Pancreas (tissue), 10 donors: ENCODE results near the gene IGFL3. TPM values are rescaled to one million over a fixed set of nuclear protein-coding genes. Genes with fewer than 3 reads are reported as not detected.
"Not testable (repeated sequence)": the region's sequence is repeated elsewhere in the genome, so short reads cannot be mapped to it uniquely, and the experiment has no call there.

Source experiments
- ATAC-seq, 4 donors: fragments of 200-7000 bp; cut with Tn5 transposase; one replicate each; pipeline versions ENCODE4 v1.8.0 to v1.9.1; 2020; ENCODE audit warnings: mild to moderate bottlenecking in 4 of 4, moderate library complexity in 4 of 4
- DNase-seq, 6 donors: peaks; one replicate each; pipeline ENCODE4 v3.0.0-alpha.2; 2020
- FAIRE-seq: peaks from 2 replicates; lab custom pipeline; 2012; peaks lifted over from hg19 to GRCh38; lab: Jason Lieb, UNC
- H3K27ac ChIP-seq, 4 donors: fragments of 200-600 bp; sonication (generic); 1 replicate in 3 of 4; 2 replicates in 1 of 4; pipeline versions ENCODE4 v1.5.0 to v1.8.0; 2020
- H3K27me3 ChIP-seq, 4 donors: fragments of 200-600 bp; one replicate each; pipeline ENCODE4 v1.8.0; 2021
- H3K36me3 ChIP-seq, 3 donors: fragments of 200-600 bp; sonication (generic) in 1 of 3; one replicate each; pipeline versions ENCODE4 v1.5.0 to v1.8.0; 2020 to 2021
- H3K4me1 ChIP-seq, 3 donors: fragments of 200-600 bp; one replicate each; pipeline ENCODE4 v1.8.0; 2021
- H3K4me3 ChIP-seq, 4 donors: fragments of 200-600 bp; sonication (generic) in 2 of 4; one replicate each; pipeline versions ENCODE4 v1.5.0 to v1.8.0; 2020 to 2021
- H3K9me3 ChIP-seq, 4 donors: fragments of 200-600 bp; one replicate each; pipeline ENCODE4 v1.8.0; 2021
- WGBS, 2 donors: extraction: QIAGEN DNeasy Blood & Tissue Kit; methylation state at CpG; one replicate each; pipeline ENCODE4 v1.1.7; 2013; 5-methylcytosine and 5-hydroxymethylcytosine counted together
- intact Hi-C, 3 donors: fragments of 100-400 bp; cut with DNase I; formaldehyde crosslinking; loops; one replicate each; pipeline versions ENCODE4 v1.11.1 to v1.14.2; 2022
- polyA plus RNA-seq, 2 donors: library from polyadenylated mRNA; stranded (reverse); fragments of 200-250 nt; gene quantifications; one replicate each; pipeline ENCODE4 v1.2.3, GENCODE V29; 2013
- total RNA-seq, 6 donors: library from RNA; stranded (reverse); fragmentation: NEBNext Ultra II Directional in 4 of 6; extraction: Animal tissue kit (Norgen Biotek cat#: 25700) in 4 of 6; gene quantifications; one replicate each; pipeline versions ENCODE4 v1.2.1 to v1.2.4, GENCODE V29; 2021 to 2023
- TF ChIP-seq, protein P1 (sequence below), 4 donors: fragments of 200-600 bp; sonication (generic) in 3 of 4; IDR thresholded peaks; one replicate each; pipeline versions ENCODE4 v1.5.0 to v1.8.0; 2021; ENCODE audit warnings: antibody characterized with exemption in 4 of 4
- donor health status: healthy with polysubstance abuse.
- donor health status: DM: no; HTN: no; CAD: no; lungs with moderate emphysema.
- donor health status: DM: no; HTN: no; CAD: no.
- donor health status: control.
- donor health status: control.
- donor health status: Bipolar disorder and iron deficiency.
- donor health status: DM: yes; HTN: yes; CAD: no.
- donor health status: DM: no; HTN: no; CAD: no.
- donor health status: DM: no; HTN: no; CAD: no.
- donor health status: DM: yes; HTN: yes; CAD: no.

The IGFL3 gene
- total and polyA plus RNA-seq, 8 donors, result not detected

DNA sequence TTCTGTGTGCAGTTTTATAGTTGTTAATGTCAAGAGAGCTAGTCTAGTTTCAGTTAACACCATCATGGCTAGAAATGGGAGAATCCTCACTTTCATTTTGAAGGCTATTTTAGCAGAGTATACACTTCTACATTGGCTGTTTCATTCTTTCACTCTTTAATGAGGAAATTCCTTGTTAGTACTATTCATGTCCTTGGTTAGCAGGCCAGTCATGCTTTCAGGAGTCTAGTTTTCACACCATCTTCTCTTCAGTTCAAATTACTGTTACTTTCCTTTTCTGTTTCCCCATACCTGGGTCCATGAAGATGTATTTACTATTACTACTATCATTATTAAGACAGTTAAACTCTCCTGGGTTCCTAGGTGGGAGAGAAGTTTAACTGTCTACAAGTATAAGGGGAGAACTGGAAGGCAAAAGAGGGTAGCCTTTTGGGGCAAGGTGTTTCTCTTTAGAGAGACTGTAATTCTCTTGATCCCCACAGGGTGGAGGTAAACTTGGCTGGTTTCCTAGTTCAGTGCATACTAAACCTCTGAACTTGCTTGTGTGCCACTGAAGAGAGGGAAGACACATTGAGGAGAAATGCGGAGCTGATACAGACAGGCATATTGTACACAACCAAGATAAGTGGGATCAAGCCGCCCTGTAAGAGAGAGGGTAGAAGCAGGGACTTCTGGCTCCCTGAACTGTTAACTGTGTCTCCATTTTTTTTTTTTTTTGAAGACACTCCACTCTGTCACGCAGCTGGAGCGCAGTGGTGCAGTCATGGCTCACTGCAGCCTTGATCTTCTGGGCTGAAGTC is 42.4 kb downstream of the IGFL3 start:
- DNase-seq (peak in 3 of 6 donors; percentile 22 to 60 (median 33)), ATAC-seq (peak in 3 of 4 donors; percentile 71 to 74 (median 74)), FAIRE-seq (no peak)
- Histone ChIP-seq H3K4me1 (peaks cover 0 to 4% (median 0%) of the 10 kb centered on the region in 3 donors), H3K27ac (no peak overlapping the region), H3K36me3 (no peaks in the 10 kb centered on the region), H3K4me3 (no peak overlapping the region), H3K9me3 (no peaks in the 10 kb centered on the region), H3K27me3 (peaks cover 0 to 10% (median 7%) of the 10 kb centered on the region in 4 donors)
- TF ChIP-seq, protein P1, sequence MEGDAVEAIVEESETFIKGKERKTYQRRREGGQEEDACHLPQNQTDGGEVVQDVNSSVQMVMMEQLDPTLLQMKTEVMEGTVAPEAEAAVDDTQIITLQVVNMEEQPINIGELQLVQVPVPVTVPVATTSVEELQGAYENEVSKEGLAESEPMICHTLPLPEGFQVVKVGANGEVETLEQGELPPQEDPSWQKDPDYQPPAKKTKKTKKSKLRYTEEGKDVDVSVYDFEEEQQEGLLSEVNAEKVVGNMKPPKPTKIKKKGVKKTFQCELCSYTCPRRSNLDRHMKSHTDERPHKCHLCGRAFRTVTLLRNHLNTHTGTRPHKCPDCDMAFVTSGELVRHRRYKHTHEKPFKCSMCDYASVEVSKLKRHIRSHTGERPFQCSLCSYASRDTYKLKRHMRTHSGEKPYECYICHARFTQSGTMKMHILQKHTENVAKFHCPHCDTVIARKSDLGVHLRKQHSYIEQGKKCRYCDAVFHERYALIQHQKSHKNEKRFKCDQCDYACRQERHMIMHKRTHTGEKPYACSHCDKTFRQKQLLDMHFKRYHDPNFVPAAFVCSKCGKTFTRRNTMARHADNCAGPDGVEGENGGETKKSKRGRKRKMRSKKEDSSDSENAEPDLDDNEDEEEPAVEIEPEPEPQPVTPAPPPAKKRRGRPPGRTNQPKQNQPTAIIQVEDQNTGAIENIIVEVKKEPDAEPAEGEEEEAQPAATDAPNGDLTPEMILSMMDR (IDR thresholded peaks at IDR 0.05), result peak in 3 of 4 donors; percentile 42 to 68 (median 52)
- intact Hi-C loops, result loop anchor here in 1 of 3 donors (5.0 to 10.0 kb wide), 2 partner anchors 105 to 183 kb away; no protein-coding TSS in a partner anchor
- WGBS, 2 donors, result 43 to 46% methylated on average over 4 of the region's 4 CpGs

DNA sequence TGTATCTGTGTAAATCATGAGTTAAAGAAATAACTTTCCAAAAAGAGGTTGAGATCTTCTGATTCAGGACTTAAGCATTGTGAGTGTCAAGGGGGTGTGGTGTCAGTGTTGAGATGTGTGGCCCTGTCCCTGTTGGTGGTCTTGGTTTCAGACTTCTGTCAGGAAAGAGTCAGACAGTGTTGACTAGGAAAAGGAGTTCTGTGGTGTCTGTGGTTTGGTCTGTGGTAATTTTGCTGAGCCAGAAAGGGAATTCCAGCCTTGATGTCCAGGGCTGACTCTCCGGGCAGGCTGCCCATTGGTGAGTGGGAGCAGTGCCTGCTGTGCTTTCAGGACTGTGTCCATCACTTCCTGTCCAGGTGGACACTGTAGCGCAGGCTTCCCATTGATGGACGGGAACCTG is 43.9 kb downstream of the IGFL3 start:
- WGBS, 2 donors, result 33 to 60% methylated on average over 3 of the region's 3 CpGs
- Histone ChIP-seq H3K27me3 (peaks cover 0 to 25% (median 9%) of the 10 kb centered on the region in 4 donors), H3K36me3 (no peaks in the 10 kb centered on the region), H3K4me3 (no peak overlapping the region), H3K27ac (no peak overlapping the region), H3K4me1 (peaks cover 0 to 6% (median 0%) of the 10 kb centered on the region in 3 donors), H3K9me3 (no peaks in the 10 kb centered on the region)
- TF ChIP-seq, protein P1 (IDR thresholded peaks at IDR 0.05), result no peak
- DNase-seq (peak in 1 of 6 donors; percentile 30), ATAC-seq (peak in 1 of 4 donors; percentile 12), FAIRE-seq (no peak)
- intact Hi-C loops, result loop anchor here in 1 of 3 donors (5.0 to 10.0 kb wide), 2 partner anchors 107 to 184 kb away; no protein-coding TSS in a partner anchor

- H3K4me3 ChIP-seq, result no peak overlapping the region
- no peaks in the 10 kb centered on the region for H3K9me3 ChIP-seq
- peaks cover 0 to 6% (median 0%) of the 10 kb centered on the region in 3 donors for H3K4me1 ChIP-seq
- H3K27ac ChIP-seq, result no peak overlapping the region
- peaks cover 0 to 26% (median 10%) of the 10 kb centered on the region in 4 donors for H3K27me3 ChIP-seq
- no peaks in the 10 kb centered on the region for H3K36me3 ChIP-seq
- ATAC-seq (no peak), DNase-seq (no peak), FAIRE-seq (no peak)
- intact Hi-C loops, result no loop called here
- WGBS, 2 donors, result 72 to 77% methylated on average over 7 of the region's 7 CpGs
- TF ChIP-seq, protein P1 (IDR thresholded peaks at IDR 0.05), result no peak
These were observed 44.9 kb downstream of the IGFL3 start for GRCh38 chr19:46079576-46079975.

DNA sequence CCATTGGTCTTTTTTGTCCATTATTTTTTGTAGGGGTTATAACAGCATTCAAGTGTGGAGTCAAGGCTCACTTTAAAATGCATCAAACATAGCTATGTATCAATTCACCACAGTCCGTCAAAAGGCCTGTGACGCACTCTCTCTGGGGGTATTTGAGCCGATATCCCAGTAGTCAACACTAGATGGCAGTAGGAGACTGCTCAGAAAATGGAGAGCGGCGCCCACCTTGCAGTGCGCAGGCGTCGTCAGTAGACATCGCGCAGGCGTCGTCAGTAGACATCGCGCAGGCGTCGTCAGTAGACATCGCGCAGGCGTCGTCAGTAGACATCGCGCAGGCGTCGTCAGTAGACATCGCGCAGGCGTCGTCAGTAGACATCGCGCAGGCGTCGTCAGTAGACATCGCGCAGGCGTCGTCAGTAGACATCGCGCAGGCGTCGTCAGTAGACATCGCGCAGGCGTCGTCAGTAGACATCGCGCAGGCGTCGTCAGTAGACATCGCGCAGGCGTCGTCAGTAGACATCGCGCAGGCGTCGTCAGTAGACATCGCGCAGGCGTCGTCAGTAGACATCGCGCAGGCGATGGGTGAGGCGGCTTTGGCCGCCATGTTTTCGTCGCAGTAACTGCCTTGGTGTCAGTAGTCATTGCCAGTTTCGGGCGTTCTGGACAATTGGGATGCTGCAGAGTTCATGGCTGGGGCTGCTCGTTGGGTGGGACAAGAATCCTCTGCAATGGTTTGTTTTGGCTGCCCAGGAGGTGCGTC is 45.7 kb downstream of the IGFL3 start:
- TF ChIP-seq, protein P1 (IDR thresholded peaks at IDR 0.05), result peak in 3 of 4 donors; percentile 18 to 38 (median 28)
- ATAC-seq, result peak; percentile 62 to 87 (median 82)
- DNase-seq, result peak in 4 of 6 donors; percentile 20 to 47 (median 43)
- intact Hi-C loops, H3K4me1 ChIP-seq, H3K36me3 ChIP-seq, H3K4me3 ChIP-seq, FAIRE-seq, H3K9me3 ChIP-seq, H3K27ac ChIP-seq: not testable (repeated sequence)
- H3K27me3 ChIP-seq, result peaks cover 0 to 26% (median 10%) of the 10 kb centered on the region in 4 donors
- WGBS, 2 donors, result 23 to 24% methylated on average over 34 to 43 of the region's 71 CpGs
